Mesenchymal stem cell (in vitro differentiated cells and primary cell): ENCODE data around the gene TOLLIP.

Source experiments
- DNase-seq: peaks from one replicate; pipeline ENCODE4 v3.0.0-alpha.2; 2013
- H2AFZ ChIP-seq: one replicate; pipeline ENCODE4 v1.6.1; 2013; ENCODE audit warnings: low read depth, mild to moderate bottlenecking, control low read depth, inconsistent platforms, low read length, moderate library complexity
- H2AK5ac ChIP-seq: 2 replicates; pipeline ENCODE4 v1.6.1; 2013; ENCODE audit warnings: low read length, moderate library complexity, mild to moderate bottlenecking, inconsistent platforms; ENCODE audit not compliant: severe bottlenecking
- H2BK120ac ChIP-seq: one replicate; pipeline ENCODE4 v1.6.1; 2013; ENCODE audit warnings: low read depth, mild to moderate bottlenecking, inconsistent platforms, low read length, moderate library complexity
- H2BK12ac ChIP-seq, 2 experiments: one replicate each; pipeline ENCODE4 v1.6.1; 2013; ENCODE audit warnings: inconsistent platforms in 2 of 2, low read length in 2 of 2, mild to moderate bottlenecking in 2 of 2, moderate library complexity in 2 of 2, control low read depth in 1 of 2
- H2BK15ac ChIP-seq: one replicate; pipeline ENCODE4 v1.6.1; 2013; ENCODE audit warnings: mild to moderate bottlenecking, low read depth, inconsistent platforms; ENCODE audit not compliant: poor library complexity, severe bottlenecking
- H2BK5ac ChIP-seq: 2 replicates; pipeline ENCODE4 v1.6.1; 2013; ENCODE audit warnings: low read depth, mild to moderate bottlenecking, low read length, control low read depth, inconsistent platforms; ENCODE audit not compliant: poor library complexity, severe bottlenecking
- H3K14ac ChIP-seq, 2 experiments: one replicate each; pipeline ENCODE4 v1.6.1; 2013; ENCODE audit warnings: inconsistent platforms in 2 of 2, low read length in 2 of 2, control low read depth in 1 of 2, mild to moderate bottlenecking in 1 of 2, moderate library complexity in 1 of 2
- H3K18ac ChIP-seq, 2 experiments: one replicate each; pipeline ENCODE4 v1.6.1; 2013; ENCODE audit warnings: inconsistent platforms in 2 of 2, low read length in 2 of 2, control low read depth in 1 of 2, low read depth in 1 of 2, mild to moderate bottlenecking in 1 of 2
- H3K23ac ChIP-seq, 2 experiments: one replicate each; pipeline ENCODE4 v1.6.1; 2013; ENCODE audit warnings: inconsistent platforms in 2 of 2, low read length in 2 of 2, mild to moderate bottlenecking in 2 of 2, moderate library complexity in 2 of 2, control low read depth in 1 of 2
- H3K27ac ChIP-seq: 2 replicates; pipeline ENCODE4 v1.5.1; 2013; ENCODE audit warnings: mild to moderate bottlenecking, moderate library complexity, low read length, control low read depth, inconsistent platforms; ENCODE audit not compliant: poor library complexity, severe bottlenecking
- H3K27me3 ChIP-seq, 2 experiments: 2 replicates each; pipeline versions ENCODE4 v1.6.1 to v1.7.0; 2013; ENCODE audit warnings: low read length in 2 of 2, mild to moderate bottlenecking in 2 of 2, moderate library complexity in 2 of 2, control low read depth in 1 of 2, inconsistent platforms in 1 of 2; ENCODE audit not compliant: control insufficient read depth in 1 of 2, insufficient read depth in 1 of 2
- H3K36me3 ChIP-seq, 2 experiments: 2 replicates each; pipeline versions ENCODE4 v1.6.1 to v1.7.0; 2013; ENCODE audit warnings: low read length in 2 of 2, control low read depth in 1 of 2, inconsistent platforms in 1 of 2, low read depth in 1 of 2, mild to moderate bottlenecking in 1 of 2; ENCODE audit not compliant: insufficient read depth in 2 of 2, control insufficient read depth in 1 of 2
- H3K4ac ChIP-seq, 2 experiments: one replicate each; pipeline ENCODE4 v1.6.1; 2013; ENCODE audit warnings: inconsistent platforms in 2 of 2, low read length in 2 of 2, mild to moderate bottlenecking in 2 of 2, moderate library complexity in 2 of 2, control low read depth in 1 of 2, low read depth in 1 of 2
- H3K4me1 ChIP-seq: 2 replicates; pipeline ENCODE4 v1.6.1; 2013; ENCODE audit warnings: low read depth, low read length, control low read depth; ENCODE audit not compliant: control insufficient read depth, insufficient read depth
- H3K4me2 ChIP-seq: 2 replicates; pipeline ENCODE4 v1.6.1; 2013; ENCODE audit warnings: low read length, mild to moderate bottlenecking, inconsistent platforms; ENCODE audit not compliant: poor library complexity, severe bottlenecking
- H3K4me3 ChIP-seq, 2 experiments: 2 replicates each; pipeline versions ENCODE4 v1.5.1 to v1.7.0; 2013; ENCODE audit warnings: low read length in 2 of 2, mild to moderate bottlenecking in 2 of 2, control low read depth in 1 of 2, low read depth in 1 of 2; ENCODE audit not compliant: insufficient read depth in 1 of 2
- H3K79me1 ChIP-seq: replicated peaks from 2 replicates; pipeline ENCODE4 v1.6.1; 2013; ENCODE audit warnings: mild to moderate bottlenecking, control low read depth, low read length, inconsistent platforms; ENCODE audit not compliant: poor library complexity, severe bottlenecking
- H3K9ac ChIP-seq: 2 replicates; pipeline ENCODE4 v1.7.0; 2013; ENCODE audit warnings: mild to moderate bottlenecking, low read length, moderate library complexity
- H3K9me3 ChIP-seq: 2 replicates; pipeline ENCODE4 v1.7.0; 2013; ENCODE audit warnings: mild to moderate bottlenecking, low read length; ENCODE audit not compliant: control insufficient read depth
- H4K8ac ChIP-seq: one replicate; pipeline ENCODE4 v1.6.1; 2013; ENCODE audit warnings: inconsistent platforms, mild to moderate bottlenecking, low read length, moderate library complexity
- H4K91ac ChIP-seq: one replicate; pipeline ENCODE4 v1.6.1; 2013; ENCODE audit warnings: mild to moderate bottlenecking, low read length, inconsistent platforms
- WGBS: methylation state at CpG from one replicate; pipeline ENCODE4 v1.1.7; 2013; ENCODE audit warnings: mixed read lengths; 5-methylcytosine and 5-hydroxymethylcytosine counted together

TOLLIP gene

GRCh38 chr11:1254086-1254648 lies 55.3 kb downstream of the TOLLIP start:
- Histone ChIP-seq H3K36me3 (no peaks in the 10 kb centered on the region), H3K4ac (no peak overlapping the region), H3K14ac (no peak overlapping the region), H3K27ac (no peak overlapping the region), H2AFZ (no peak overlapping the region), H3K4me3 (no peak overlapping the region), H3K9me3 (no peaks in the 10 kb centered on the region), H3K23ac (no peak overlapping the region), H2BK120ac (no peak overlapping the region), H2BK12ac (no peak overlapping the region), H3K4me2 (no peak overlapping the region), H2BK15ac (no peak overlapping the region), H2BK5ac (no peak overlapping the region), H3K4me1 (peaks cover 3% of the 10 kb centered on the region), H3K9ac (no peak overlapping the region), H4K91ac (no peak overlapping the region), H3K79me1 (no peaks in the 10 kb centered on the region), H3K27me3 (peaks cover 0 to 3% of the 10 kb centered on the region in 2 experiments), H3K18ac (no peak overlapping the region), H4K8ac (no peak overlapping the region), H2AK5ac (no peak overlapping the region)
- DNase-seq, result no peak
- WGBS, result 89% methylated on average over 22 of the region's 22 CpGs

DNA sequence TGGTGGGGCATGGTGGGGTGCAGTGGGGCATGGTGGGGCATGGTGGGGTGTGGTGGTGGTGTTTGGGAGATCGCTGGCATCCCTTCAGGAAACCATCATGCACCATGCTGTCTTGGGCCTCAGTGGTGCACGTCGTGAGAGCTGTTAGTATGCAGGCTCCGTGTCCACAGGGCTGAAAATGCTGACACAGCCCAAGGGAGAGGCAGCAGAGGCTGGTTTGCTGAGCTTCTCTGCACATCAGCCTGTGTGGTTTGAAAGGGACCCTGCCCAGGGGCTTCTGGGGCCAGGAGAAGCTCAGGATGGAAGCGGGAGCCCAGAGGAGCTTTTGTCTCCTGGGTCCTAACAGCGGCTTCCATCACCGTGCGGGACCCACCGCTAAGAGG lies 56.3 kb downstream of the TOLLIP start:
- 87% methylated on average over 9 of the region's 9 CpGs for WGBS
- DNase-seq, result no peak
- peaks cover 0 to 3% of the 10 kb centered on the region in 2 experiments for H3K27me3 ChIP-seq
- no peak overlapping the region for H2BK120ac ChIP-seq
- H3K23ac ChIP-seq, result no peak overlapping the region
- H2BK15ac ChIP-seq, result no peak overlapping the region
- no peak overlapping the region for H2AK5ac ChIP-seq
- H3K9ac ChIP-seq, result no peak overlapping the region
- no peak overlapping the region for H2AFZ ChIP-seq
- no peak overlapping the region for H4K91ac ChIP-seq
- no peak overlapping the region for H3K4me2 ChIP-seq
- H3K79me1 ChIP-seq, result no peaks in the 10 kb centered on the region
- no peak overlapping the region for H3K14ac ChIP-seq
- peaks cover 1% of the 10 kb centered on the region for H3K4me1 ChIP-seq
- H3K4me3 ChIP-seq, result no peak overlapping the region
- H4K8ac ChIP-seq, result no peak overlapping the region
- H3K36me3 ChIP-seq, result no peaks in the 10 kb centered on the region
- H3K9me3 ChIP-seq, result no peaks in the 10 kb centered on the region
- no peak overlapping the region for H3K4ac ChIP-seq
- H2BK12ac ChIP-seq, result no peak overlapping the region
- H2BK5ac ChIP-seq, result no peak overlapping the region
- no peak overlapping the region for H3K18ac ChIP-seq
- H3K27ac ChIP-seq, result no peak overlapping the region

GRCh38 chr11:1252371-1253102 lies 56.9 kb downstream of the TOLLIP start:
- WGBS, result 92% methylated on average over 38 of the region's 38 CpGs

GRCh38 chr11:1251236-1251770 lies 58.1 kb downstream of the TOLLIP start:
- H3K79me1 ChIP-seq, result no peaks in the 10 kb centered on the region
- no peak overlapping the region for H2AK5ac ChIP-seq
- no peak overlapping the region for H4K8ac ChIP-seq
- H3K23ac ChIP-seq, result no peak overlapping the region
- H2BK12ac ChIP-seq, result no peak overlapping the region
- no peaks in the 10 kb centered on the region for H3K36me3 ChIP-seq
- H3K4me1 ChIP-seq, result peaks cover 1% of the 10 kb centered on the region
- H3K18ac ChIP-seq, result no peak overlapping the region
- no peak for DNase-seq
- H3K9me3 ChIP-seq, result no peaks in the 10 kb centered on the region
- H3K4me2 ChIP-seq, result no peak overlapping the region
- H2BK5ac ChIP-seq, result no peak overlapping the region
- H3K14ac ChIP-seq, result no peak overlapping the region
- no peak overlapping the region for H3K27ac ChIP-seq
- peak overlapping the region; percentile 7 for H4K91ac ChIP-seq
- no peak overlapping the region for H2BK120ac ChIP-seq
- no peak overlapping the region for H2BK15ac ChIP-seq
- H3K4me3 ChIP-seq, result no peak overlapping the region
- H3K4ac ChIP-seq, result no peak overlapping the region
- H2AFZ ChIP-seq, result no peak overlapping the region
- peaks cover 0 to 3% of the 10 kb centered on the region in 2 experiments for H3K27me3 ChIP-seq
- no peak overlapping the region for H3K9ac ChIP-seq
- 95% methylated on average over 16 of the region's 16 CpGs for WGBS

More at GRCh38 chr11:1252371-1253102, 56.9 kb downstream of the TOLLIP start:
- Histone ChIP-seq H2BK12ac (no peak overlapping the region), H4K91ac (peak overlapping the region; percentile 74), H2BK120ac (no peak overlapping the region), H2AFZ (peak overlapping the region; percentile 18), H2BK5ac (no peak overlapping the region), H3K36me3 (no peaks in the 10 kb centered on the region), H3K23ac (no peak overlapping the region), H2AK5ac (no peak overlapping the region), H3K4me1 (peaks cover 1% of the 10 kb centered on the region), H3K27me3 (peaks cover 0 to 3% of the 10 kb centered on the region in 2 experiments), H4K8ac (no peak overlapping the region), H3K14ac (peak overlapping the region in 1 of 2 experiments; percentile 38), H2BK15ac (no peak overlapping the region), H3K9ac (no peak overlapping the region), H3K4ac (no peak overlapping the region), H3K27ac (no peak overlapping the region), H3K79me1 (no peaks in the 10 kb centered on the region), H3K4me3 (peak overlapping the region in 1 of 2 experiments; percentile 14), H3K18ac (no peak overlapping the region), H3K9me3 (no peaks in the 10 kb centered on the region), H3K4me2 (no peak overlapping the region)
- no peak for DNase-seq
